ENCODE results near the gene AGAP2.
"Not testable (repeated sequence)": the region's sequence is repeated elsewhere in the genome, so short reads cannot be mapped to it uniquely, and the experiment has no call there.

The AGAP2 gene

DNA sequence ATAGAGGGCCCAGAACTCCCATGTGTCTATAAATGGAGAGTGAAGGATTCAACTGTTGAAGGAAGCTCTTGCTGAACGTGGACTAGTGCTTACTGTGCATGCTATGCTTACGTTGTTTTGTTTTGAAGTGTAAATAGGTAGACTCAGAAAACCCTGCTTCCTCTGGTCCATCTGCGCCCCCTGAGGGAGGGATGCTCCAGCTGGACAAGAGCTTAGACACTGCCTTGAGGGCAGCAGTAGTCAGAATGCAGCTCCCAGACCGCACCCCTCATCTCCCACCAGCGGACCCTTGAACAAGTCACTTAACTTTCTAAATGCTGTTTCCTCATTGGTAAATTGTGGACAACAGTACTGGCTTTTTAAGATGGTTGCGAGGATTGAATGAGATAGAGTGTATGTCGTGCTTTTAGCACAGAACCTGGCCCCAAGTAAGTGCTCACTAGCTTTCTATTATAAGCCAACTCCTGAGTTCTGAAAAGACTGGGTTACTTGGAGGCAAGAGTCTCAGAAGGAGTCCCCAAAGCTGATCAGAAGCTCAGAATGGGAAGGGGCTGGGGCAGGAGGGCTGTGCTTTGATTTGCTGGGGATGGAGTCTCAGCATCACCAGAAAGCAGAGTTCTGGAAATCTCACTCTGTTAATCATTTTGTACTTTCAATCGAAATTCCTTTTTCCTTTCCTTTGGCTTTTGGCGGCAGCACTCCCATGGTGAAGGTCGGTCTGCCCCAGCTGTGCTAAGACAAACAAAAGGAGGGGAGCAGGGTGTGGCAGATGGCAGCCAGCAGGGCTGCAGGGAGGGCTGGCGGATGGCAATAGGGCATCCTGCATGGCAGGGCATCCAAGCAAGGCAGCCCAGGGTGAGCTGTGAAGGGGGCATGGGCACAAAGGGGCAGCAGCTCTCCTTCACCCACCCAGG is 15.6 kb downstream of the AGAP2 start:
- peak; percentile 28 for DNase-seq (ENCODE audit: low spot score)

DNA sequence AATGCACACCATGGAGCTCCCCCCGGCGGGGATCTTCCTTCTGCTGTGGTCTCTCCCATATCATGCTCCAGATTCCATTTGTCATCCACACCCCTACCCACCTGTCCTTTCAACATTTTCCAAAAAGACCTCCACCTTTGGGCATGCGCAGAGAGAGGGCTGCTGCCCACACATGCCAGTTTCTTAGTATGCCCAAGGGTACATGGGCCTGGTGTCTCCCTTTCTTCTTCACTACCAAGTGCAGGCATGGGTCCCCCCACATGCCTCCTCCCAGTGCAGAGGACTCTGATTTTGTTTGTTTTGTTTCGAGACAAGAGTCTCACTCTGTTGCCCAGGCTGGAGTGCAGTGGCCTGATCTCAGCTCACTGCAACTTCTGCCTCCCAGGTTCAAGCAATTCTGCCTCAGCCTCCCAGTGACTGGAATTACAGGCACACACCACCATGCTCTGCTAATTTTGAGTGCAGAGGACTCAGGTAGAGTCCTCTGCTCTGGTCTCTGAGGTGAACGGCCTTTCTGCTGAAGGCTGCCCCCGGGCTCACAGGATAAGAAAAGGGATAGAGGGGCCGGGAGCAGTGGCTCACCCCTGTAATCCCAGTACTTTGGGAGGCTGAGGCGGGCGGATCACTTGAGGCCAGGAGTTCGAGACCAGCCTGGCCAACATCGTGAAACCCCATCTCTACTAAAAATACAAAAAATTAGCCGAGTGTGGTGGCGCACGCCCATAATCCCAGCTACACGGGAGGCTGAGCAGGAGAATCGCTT is 16.5 kb downstream of the AGAP2 start:
- not testable (repeated sequence) for DNase-seq (ENCODE audit: low spot score)

DNA sequence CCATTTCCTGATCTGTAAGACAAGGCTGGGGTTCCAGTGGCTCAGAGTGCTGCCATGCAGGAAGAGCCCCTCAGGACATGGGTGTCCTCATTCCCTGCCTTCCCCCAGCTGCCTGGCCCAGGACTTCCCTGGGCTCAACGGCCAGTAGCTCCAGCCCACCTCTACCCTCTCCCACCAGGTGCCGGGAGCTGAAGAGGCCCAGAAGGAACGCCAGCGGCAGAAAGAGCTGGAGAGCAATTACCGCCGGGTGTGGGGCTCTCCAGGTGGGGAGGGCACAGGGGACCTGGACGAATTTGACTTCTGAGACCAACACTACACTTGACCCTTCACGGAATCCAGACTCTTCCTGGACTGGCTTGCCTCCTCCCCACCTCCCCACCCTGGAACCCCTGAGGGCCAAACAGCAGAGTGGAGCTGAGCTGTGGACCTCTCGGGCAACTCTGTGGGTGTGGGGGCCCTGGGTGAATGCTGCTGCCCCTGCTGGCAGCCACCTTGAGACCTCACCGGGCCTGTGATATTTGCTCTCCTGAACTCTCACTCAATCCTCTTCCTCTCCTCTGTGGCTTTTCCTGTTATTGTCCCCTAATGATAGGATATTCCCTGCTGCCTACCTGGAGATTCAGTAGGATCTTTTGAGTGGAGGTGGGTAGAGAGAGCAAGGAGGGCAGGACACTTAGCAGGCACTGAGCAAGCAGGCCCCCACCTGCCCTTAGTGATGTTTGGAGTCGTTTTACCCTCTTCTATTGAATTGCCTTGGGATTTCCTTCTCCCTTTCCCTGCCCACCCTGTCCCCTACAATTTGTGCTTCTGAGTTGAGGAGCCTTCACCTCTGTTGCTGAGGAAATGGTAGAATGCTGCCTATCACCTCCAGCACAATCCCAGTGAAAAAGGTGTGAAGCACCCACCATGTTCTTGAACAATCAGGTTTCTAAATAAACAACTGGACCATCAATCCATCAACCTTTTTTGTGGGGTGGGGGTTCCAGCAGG is 17.6 kb downstream of the AGAP2 start:
- no peak for DNase-seq (ENCODE audit: low spot score)

DNA sequence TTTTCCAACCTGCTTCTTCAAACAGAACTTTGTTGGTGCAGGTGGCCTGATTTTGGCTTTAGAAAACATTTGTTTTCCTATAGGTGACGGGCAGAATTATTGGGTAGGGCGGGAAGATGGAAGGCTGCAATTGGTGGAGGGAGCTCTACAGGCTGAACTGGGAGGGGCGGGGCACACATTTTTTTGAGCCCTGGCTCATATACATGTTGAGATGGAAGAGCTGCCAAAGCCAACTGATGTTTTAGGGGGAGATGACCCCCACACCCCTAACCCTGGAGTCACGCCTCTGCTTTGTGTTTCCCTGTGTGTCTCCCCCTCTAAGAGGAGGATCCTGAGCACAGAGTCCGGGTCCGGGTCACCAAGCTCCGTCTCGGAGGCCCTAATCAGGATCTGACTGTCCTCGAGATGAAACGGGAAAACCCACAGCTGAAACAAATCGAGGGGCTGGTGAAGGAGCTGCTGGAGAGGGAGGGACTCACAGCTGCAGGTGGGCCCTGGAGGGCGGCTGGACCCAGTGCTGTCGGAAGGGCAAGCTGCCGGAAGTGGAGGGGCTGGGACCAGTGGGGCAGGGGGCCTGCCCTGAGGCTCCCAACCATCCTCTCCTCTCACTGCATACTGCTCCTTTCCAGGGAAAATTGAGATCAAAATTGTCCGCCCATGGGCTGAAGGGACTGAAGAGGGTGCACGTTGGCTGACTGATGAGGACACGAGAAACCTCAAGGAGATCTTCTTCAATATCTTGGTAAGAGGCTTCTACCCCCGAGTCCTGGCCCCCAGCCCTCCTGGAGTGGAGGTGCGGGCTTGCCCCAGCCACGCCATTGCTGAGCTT is 18.6 kb downstream of the AGAP2 start:
- DNase-seq (ENCODE audit: low spot score) = no peak

DNA sequence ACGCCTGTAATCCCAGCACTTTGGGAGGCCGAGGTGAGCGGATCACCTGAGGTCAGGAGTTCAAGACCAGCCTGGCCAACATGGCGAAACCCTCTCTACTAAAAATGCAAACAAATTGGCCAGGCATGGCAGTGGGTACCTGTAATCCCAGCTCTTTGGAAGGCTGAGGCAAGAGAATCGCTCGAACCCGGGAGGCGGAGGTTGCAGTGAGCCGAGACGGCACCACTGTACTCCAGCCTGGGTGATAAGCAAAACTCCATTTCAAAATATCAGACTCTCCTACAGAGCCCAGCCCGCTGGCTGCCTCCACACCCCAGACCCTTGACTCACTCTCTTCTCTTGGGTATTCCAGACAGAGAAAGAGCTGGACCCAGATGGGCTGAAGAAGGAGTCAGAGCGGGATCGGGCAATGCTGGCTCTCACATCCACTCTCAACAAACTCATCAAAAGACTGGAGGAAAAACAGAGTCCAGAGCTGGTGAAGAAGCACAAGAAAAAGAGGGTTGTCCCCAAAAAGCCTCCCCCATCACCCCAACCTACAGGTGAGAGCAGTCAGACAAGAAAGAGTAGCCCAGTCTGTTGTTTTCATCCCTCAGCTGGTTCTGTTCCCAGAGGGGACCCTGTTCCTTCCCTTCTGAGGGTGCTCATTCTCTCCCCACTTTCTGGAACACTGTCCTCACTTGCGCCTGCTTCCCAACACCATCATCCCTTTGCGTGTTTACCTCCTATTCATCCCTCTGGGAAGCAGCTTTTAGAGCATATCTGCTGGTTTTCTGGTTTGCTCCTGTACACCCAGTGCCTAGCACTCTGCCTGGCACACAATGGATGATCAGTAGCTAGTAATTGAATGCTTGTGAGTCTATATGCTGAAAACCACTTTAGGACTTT is 19.7 kb downstream of the AGAP2 start:
- no peak for DNase-seq (ENCODE audit: low spot score)

DNA sequence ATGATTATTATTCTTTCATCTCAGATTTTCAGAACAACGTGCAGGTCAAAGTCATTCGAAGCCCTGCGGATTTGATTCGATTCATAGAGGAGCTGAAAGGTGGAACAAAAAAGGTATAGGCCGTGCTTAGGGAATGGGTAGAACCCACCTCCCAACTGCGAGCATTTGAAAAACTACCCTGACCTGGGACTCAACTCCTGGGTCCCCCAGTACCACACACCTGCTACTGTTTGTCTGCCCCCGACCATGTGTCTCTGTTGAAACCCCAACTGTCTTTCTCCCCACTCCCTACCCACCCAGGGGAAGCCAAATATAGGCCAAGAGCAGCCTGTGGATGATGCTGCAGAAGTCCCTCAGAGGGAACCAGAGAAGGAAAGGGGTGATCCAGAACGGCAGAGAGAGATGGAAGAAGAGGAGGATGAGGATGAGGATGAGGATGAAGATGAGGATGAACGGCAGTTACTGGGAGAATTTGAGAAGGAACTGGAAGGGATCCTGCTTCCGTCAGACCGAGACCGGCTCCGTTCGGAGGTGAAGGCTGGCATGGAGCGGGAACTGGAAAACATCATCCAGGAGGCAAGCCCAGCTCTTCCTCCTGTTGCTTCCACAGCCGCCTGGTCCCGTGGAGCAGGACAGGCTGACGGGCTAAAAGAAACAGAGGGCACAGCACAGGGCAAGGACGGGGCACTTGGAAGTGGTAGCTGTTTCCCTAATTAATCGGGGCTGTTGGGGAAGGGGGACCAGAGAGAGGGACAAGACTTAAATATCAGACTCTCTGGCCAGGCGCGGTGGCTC is 20.5 kb downstream of the AGAP2 start:
- no peak for DNase-seq (ENCODE audit: low spot score)

DNA sequence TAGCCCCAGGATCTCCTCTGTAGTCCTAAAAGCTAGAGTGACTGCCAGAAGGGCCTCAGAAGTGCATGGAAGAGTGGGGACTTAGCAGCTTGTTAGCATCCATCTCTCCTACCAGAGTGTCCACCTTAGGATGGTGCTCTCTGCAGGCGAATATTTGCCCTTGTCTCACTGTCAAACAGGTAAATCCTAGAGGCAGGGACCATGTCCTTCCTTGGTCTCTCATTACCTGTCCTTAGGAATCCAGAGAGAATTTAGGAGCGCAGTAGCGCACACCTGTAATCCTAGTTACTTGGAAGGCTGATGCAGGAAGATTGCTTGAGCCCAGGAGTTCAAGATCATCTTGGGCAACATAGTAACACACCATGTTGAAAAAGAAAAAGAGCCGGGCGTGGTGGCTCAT is 21.4 kb downstream of the AGAP2 start:
- DNase-seq (ENCODE audit: low spot score) = no peak

DNA sequence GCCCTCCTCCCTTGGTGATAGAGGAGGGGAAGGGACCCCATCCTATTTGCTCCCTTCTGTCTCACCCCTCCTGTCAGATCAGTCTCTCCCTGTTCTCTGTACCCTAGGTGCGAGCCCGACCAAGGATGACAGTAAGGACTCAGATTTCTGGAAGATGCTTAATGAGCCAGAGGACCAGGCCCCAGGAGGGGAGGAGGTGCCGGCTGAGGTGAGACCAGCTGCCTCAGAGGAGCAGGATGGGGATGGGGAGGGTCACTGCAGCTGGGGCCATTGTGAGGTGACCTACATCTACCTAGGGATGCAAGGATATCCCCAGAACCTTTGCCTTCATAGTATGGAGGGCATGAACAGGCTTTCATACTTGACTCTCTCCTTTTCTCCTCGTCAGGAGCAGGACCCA is 22.2 kb downstream of the AGAP2 start:
- no peak for DNase-seq (ENCODE audit: low spot score)

DNA sequence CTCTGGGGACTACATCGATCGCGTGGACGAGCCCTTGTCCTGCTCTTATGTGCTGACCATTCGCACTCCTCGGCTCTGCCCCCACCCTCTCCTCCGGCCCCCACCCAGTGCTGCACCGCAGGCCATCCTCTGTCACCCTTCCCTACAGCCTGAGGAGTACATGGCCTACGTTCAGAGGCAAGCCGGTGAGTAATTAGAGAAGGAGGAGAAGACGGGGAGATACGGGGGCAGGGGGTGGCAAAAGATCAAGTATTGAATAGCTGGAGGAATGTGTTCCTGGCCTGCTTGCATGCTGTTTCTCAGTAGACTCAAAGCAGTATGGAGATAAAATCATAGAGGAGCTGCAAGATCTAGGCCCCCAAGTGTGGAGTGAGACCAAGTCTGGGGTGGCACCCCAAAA is 22.8 kb downstream of the AGAP2 start:
- DNase-seq (ENCODE audit: low spot score) = no peak

DNA sequence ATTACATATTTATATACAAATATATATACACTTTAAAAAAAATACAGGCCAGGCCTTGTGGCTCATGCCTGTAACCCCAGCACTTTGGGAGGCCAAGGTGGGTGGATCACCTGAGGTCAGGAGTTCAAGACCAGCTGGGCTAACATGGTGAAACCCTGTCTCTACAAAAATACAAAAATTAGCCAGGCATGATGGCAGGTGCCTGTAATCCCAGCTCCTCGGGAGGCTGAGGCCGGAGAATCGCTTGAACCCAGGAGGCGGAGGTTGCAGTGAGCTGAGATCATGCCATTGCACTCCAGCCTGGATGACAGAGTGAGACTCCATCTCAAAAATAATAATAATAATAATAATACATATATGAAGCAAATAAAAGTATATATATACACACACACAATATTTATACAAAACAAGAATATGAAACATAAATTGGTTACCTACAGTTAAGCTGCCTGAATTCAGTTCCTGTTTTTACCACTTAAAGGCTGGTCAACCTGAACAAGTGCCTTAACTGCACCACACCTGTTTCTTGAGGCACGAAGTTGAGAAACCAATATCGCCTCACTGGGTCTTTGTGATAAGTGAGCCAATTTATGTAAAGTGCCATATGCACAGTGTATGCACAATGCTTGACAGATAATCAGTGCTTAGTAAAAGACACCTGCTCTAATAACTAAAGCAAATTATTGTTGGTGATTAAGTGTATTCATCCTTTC is 23.4 kb downstream of the AGAP2 start:
- DNase-seq (ENCODE audit: low spot score) = not testable (repeated sequence)

DNA sequence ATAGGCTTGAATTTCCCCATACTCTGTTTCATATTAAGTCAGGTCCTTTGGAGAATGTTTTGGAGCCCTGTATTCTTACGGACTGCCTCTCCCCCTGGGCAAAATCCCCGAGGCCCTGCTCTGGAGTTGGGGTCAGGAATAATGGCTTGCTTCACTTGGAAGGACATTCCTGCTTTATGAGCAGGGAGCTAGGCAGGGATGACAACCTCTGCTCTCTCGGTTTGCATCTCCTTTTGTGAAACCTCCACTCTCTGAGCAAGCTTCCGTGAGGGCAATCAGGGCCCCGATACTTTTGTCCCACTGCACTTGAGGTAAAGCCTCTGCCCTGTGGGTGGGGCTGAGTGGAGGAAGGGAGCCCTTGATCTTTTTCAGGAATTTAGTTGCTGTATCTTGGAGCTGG is 25.3 kb downstream of the AGAP2 start:
- DNase-seq (ENCODE audit: low spot score) = no peak

DNA sequence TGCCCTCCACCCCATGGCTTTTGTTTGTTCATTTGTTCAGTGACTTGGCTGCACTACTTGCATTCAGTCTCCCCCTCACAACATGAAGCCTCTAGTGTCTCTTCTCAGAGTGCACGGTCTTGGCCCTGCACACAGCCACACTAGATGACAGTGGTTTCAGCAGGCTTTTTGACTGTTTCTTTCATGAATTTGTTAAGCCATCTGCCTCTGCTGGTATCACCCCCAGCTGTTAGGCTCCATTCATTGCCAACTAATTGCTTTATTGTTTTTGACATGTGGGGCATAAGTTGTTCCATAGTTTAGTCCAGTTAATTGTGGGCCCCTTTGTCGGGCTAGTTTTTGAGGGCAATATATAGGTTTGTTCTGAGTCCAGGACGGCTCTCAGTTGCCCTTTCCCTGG is 25.8 kb downstream of the AGAP2 start:
- no peak for DNase-seq (ENCODE audit: low spot score)

DNA sequence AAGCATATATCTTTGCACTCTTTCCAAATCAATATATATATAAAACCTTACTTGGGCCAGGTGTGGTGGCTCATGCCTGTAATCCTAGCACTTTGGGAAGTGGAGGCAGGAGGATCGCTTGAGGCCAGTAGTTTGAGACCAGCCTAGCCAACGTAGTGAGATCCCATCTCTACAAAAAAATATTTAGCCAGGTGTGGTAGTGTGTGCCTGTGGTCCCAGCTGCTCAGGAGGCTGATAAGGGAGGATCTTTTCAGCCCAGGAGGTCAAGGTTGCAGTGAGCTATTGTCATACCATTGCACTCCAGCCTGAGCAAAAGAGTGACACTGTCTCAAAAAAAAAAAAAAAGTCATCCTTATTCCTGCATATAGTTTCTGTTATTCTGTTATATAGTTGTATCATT is 30.2 kb downstream of the AGAP2 start:
- DNase-seq (ENCODE audit: low spot score) = no peak

DNA sequence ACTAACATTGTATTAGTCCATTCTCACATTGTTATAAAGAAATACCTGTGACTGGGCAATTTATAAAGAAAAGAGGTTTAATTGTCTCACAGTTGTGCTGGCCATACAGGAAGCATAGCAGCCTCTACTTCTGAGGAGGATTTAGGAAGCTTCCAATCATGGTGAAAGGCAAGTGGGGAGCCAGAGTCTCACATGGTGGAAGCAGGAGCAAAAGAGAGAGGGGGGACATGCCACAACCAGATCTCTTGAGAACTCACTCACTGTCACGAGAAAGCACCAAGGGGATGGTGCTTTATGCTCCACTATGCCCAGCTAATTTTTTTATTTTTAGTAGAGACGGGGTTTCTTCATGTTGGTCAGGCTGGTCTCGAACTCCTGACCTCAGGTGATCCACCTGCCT is 31.3 kb downstream of the AGAP2 start:
- DNase-seq (ENCODE audit: low spot score) = no peak

DNA sequence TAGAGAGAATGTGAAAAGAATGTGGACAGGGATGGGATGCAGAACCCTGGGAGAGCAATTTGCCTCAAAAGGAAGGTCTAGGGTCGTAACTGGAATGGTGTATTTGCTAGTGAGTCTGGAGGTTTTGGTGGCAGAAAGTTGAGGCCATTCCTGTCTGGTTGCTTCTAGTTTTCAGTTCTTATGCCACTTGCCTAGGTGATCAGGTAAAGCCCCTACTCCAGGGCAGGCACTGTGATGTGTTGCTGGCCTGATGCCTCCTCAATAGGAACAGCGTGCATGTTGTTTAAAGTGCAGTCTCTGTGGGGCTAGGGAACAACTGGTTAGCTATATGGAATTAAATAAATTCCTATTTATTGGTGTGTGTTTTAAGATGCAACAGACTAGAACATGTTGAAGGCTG is 38.2 kb downstream of the AGAP2 start:
- DNase-seq (ENCODE audit: low spot score) = no peak

DNA sequence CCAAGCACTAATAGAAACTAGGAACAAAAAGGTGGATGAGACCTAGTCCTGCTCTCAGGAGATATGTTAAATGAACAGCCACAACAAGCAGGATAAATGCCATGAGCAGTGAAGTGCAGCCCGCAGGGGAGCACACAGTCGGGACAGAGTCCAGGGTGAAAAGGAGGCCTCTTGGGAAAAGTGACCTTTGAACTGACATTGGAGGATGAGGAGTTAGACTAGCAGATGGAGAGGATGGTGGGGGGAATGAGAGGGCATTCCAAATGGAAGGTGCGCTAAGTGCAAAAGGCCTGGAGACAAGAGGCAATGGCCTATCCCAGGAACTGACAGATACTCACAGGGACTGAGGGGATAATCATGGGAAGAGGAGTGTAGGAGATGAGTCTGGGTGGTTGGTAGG is 40.1 kb downstream of the AGAP2 start:
- no peak for DNase-seq (ENCODE audit: low spot score)

DNA sequence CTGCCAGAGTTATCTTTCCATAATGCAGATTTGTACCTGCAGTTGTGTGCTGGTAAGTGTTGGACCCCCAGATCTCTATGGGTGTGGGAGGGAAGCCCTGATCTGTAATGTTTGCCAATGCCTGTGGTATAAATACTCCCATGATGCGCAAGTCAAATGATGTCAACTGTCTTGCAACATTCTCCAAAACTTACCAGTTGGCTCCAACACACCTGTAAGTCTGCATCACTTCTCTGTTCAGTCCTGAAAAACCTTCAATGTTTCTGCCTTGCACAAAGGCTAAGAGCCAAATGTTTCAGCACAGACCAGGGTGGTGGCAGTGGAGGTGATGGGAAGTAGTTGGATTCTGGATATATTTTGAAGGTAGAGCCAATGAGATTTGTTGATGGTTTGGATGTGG is 41.5 kb downstream of the AGAP2 start:
- no peak for DNase-seq (ENCODE audit: low spot score)

DNA sequence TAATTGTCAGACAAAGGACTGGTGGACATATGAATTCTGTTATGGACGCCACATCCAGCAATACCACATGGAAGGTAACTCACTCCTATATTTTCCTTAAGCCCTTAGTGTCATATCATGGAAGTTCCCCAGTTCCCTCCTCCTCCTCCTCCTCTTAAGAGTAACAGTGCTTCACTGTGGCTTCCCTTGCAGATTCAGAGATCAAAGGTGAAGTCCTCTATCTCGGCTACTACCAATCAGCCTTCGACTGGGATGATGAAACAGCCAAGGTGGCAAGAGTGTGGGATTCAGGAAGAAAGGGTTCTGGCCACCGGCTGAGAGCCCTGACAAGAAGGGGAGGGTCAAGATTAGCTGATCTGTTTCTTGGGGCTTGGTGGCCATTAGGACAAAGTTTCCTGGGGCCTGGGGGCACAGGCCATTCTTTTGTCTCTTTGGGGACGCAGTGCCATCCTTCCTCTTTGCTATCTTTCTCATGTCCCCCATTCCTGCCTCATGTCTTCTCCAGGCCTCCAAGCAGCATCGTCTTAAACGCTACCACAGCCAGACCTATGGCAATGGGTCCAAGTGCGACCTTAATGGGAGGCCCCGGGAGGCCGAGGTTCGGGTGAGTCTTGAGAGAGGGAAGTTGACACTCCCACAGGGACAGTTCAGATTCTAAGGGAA is 42.6 kb downstream of the AGAP2 start:
- DNase-seq (ENCODE audit: low spot score) = no peak
